HepG2 (cell line): ENCODE measurements around the gene FAM228B. TPM values are rescaled to one million over a fixed set of nuclear protein-coding genes. Genes with fewer than 3 reads are reported as not detected.
A peak's percentile ranks its signal among the peaks of the same experiment; 100 is the strongest.

ENCODE experiments used
- BORCS8-MEF2B ChIP-seq: sonication (generic); formaldehyde crosslinking; IDR thresholded peaks from 2 replicates; pipeline ENCODE4 v1.8.0; 2022; ENCODE audit warnings: mild to moderate bottlenecking, missing genetic modification reagents
- CHCHD3 ChIP-seq: sonication (generic); formaldehyde crosslinking; IDR thresholded peaks from 2 replicates; pipeline ENCODE4 v1.8.0; 2022; ENCODE audit warnings: mild to moderate bottlenecking, missing genetic modification reagents, moderate library complexity
- FOXJ3 ChIP-seq: sonication (generic); formaldehyde crosslinking; IDR thresholded peaks from 2 replicates; pipeline ENCODE4 v1.4.0; 2020; ENCODE audit warnings: missing genetic modification reagents, mild to moderate bottlenecking, borderline replicate concordance
- GLMP ChIP-seq: sonication (generic); formaldehyde crosslinking; IDR thresholded peaks from 2 replicates; pipeline ENCODE4 v1.9.0; 2021; ENCODE audit warnings: missing genetic modification reagents, mild to moderate bottlenecking, borderline replicate concordance
- KLF16 ChIP-seq, 2 experiments: sonication (generic) in 1 of 2; formaldehyde crosslinking in 1 of 2; IDR thresholded peaks; 2 replicates each; pipeline versions ENCODE4 v1.6.1 to v1.8.0; 2016 to 2023; ENCODE audit warnings: missing genetic modification reagents in 2 of 2, missing compliant biosample characterization in 1 of 2
- KMT2A ChIP-seq: sonication (generic); formaldehyde crosslinking; IDR thresholded peaks from 2 replicates; pipeline ENCODE4 v1.4.0; 2020; ENCODE audit warnings: missing genetic modification reagents
- MED1 ChIP-seq: sonication (generic); formaldehyde crosslinking; IDR thresholded peaks from 2 replicates; pipeline ENCODE4 v1.4.0; 2020; ENCODE audit warnings: missing genetic modification reagents
- MED8 ChIP-seq: sonication (generic); formaldehyde crosslinking; IDR thresholded peaks from 2 replicates; pipeline ENCODE4 v1.8.1; 2023; ENCODE audit warnings: mild to moderate bottlenecking, missing genetic modification reagents; ENCODE audit not compliant: insufficient replicate concordance
- MIER3 ChIP-seq: IDR thresholded peaks from 2 replicates; pipeline ENCODE4 v1.6.1; 2016; ENCODE audit warnings: missing compliant biosample characterization, borderline replicate concordance
- NFYB ChIP-seq: sonication (generic); formaldehyde crosslinking; IDR thresholded peaks from 2 replicates; pipeline ENCODE4 v1.4.0; 2020; ENCODE audit warnings: missing genetic modification reagents
- NR1H2 ChIP-seq: sonication (generic); formaldehyde crosslinking; IDR thresholded peaks from 2 replicates; pipeline ENCODE4 v1.8.1; 2022; ENCODE audit warnings: low read depth, missing genetic modification reagents, borderline replicate concordance
- NR2F6 ChIP-seq, 2 experiments: IDR thresholded peaks; 2 replicates each; pipeline ENCODE4 v1.6.1; 2016; ENCODE audit warnings: antibody characterized with exemption in 1 of 2, mild to moderate bottlenecking in 1 of 2
- PCBP1 ChIP-seq: fragments of 200-400 bp; formaldehyde crosslinking; IDR thresholded peaks from 2 replicates; pipeline ENCODE4 v1.6.1; 2017; ENCODE audit warnings: mild to moderate bottlenecking, low read depth, low read length, borderline replicate concordance
- PHB2 ChIP-seq: fragments of 450-650 bp; IDR thresholded peaks from 2 replicates; pipeline ENCODE4 v1.6.1; 2018; ENCODE audit not compliant: partially characterized antibody
- POGZ ChIP-seq: sonication (generic); formaldehyde crosslinking; IDR thresholded peaks from 2 replicates; pipeline ENCODE4 v1.4.0; 2020; ENCODE audit warnings: mild to moderate bottlenecking, missing genetic modification reagents
- REL ChIP-seq: sonication (generic); formaldehyde crosslinking; conservative IDR thresholded peaks from 2 replicates; pipeline ENCODE4 v1.8.0; 2022; ENCODE audit warnings: mild to moderate bottlenecking, missing genetic modification reagents, moderate library complexity
- SRSF4 ChIP-seq: fragments of 200-400 bp; formaldehyde crosslinking; IDR thresholded peaks from one replicate; pipeline ENCODE4 v1.6.1; 2018; ENCODE audit warnings: mild to moderate bottlenecking, low read depth, low read length, moderate library complexity; ENCODE audit not compliant: poor library complexity, severe bottlenecking
- THAP11 ChIP-seq: IDR thresholded peaks from 2 replicates; pipeline ENCODE4 v1.6.1; 2016; ENCODE audit warnings: missing biosample characterization, missing genetic modification reagents
- ZBTB21 ChIP-seq: sonication (generic); formaldehyde crosslinking; IDR thresholded peaks from 2 replicates; pipeline ENCODE4 v1.4.0; 2020; ENCODE audit warnings: missing genetic modification reagents
- ZBTB7B ChIP-seq: sonication (generic); formaldehyde crosslinking; IDR thresholded peaks from 2 replicates; pipeline ENCODE4 v1.4.0; 2020; ENCODE audit warnings: missing genetic modification reagents
- ZFYVE20 ChIP-seq: sonication (generic); formaldehyde crosslinking; IDR thresholded peaks from 2 replicates; pipeline ENCODE4 v1.8.0; 2023; ENCODE audit warnings: low read depth, mild to moderate bottlenecking, moderate library complexity, missing genetic modification reagents, borderline replicate concordance
- ZGPAT ChIP-seq: IDR thresholded peaks from 2 replicates; pipeline ENCODE4 v1.6.1; 2016; ENCODE audit warnings: mild to moderate bottlenecking
- ZNF10 ChIP-seq: sonication (generic); formaldehyde crosslinking; IDR thresholded peaks from 2 replicates; pipeline ENCODE4 v1.4.0; 2020; ENCODE audit warnings: mild to moderate bottlenecking, low read depth, missing genetic modification reagents, borderline replicate concordance
- ZNF205 ChIP-seq: IDR thresholded peaks from 2 replicates; pipeline ENCODE4 v1.6.1; 2018; ENCODE audit warnings: missing biosample characterization, missing genetic modification reagents
- ZNF768 ChIP-seq: sonication (generic); formaldehyde crosslinking; IDR thresholded peaks from 2 replicates; pipeline ENCODE4 v1.4.0; 2020; ENCODE audit warnings: missing genetic modification reagents
- ZNF788 ChIP-seq: sonication (generic); formaldehyde crosslinking; IDR thresholded peaks from 2 replicates; pipeline ENCODE4 v1.5.0; 2020; ENCODE audit warnings: mild to moderate bottlenecking, missing genetic modification reagents, borderline replicate concordance
- ZSCAN20 ChIP-seq: sonication (generic); formaldehyde crosslinking; IDR thresholded peaks from 2 replicates; pipeline ENCODE4 v1.4.0; 2020; ENCODE audit warnings: missing genetic modification reagents, mild to moderate bottlenecking, borderline replicate concordance
- polyA plus RNA-seq, 8 experiments: library from polyadenylated mRNA; depleted of rRNA in 3 of 8; stranded (reverse) in 7 of 8; unstranded in 1 of 8; fragments of >200 nt; fragmentation: Illumina TruSeq in 4 of 8; extraction: Trizol in 4 of 8; gene quantifications; 2 replicates each; pipeline versions ENCODE4 v1.2.1 to v1.2.3, GENCODE V29; 2011 to 2016; ENCODE audit warnings: low read depth in 4 of 8, missing spikeins in 1 of 8, mixed read lengths in 1 of 8; ENCODE audit not compliant: insufficient read depth in 1 of 8
- total RNA-seq, 5 experiments: library from RNA; depleted of rRNA; stranded (reverse); fragments of >200 nt; fragmentation: Illumina TruSeq; extraction: Trizol; gene quantifications; 2 replicates each; pipeline ENCODE4 v1.2.3, GENCODE V29; 2016; ENCODE audit warnings: low read depth in 1 of 5

FAM228B gene
- total and polyA plus RNA-seq, 2 of the 13 experiments (the other 11 are each of a cell fraction or from before 2014, with no cell fraction given): 0.79 to 1.1 TPM

GRCh38 chr2:24164416-24164973 is 41.2 kb downstream of the FAM228B start (continued):
- TF ChIP-seq BORCS8-MEF2B: 0 out of 2 replicates have a peak, but pooled peaks have one; percentile 31
- TF ChIP-seq ZBTB7B: peak; percentile 84
- no peak for TF ChIP-seq PHB2
- TF ChIP-seq POGZ (CRISPR knock-in tag): peak; percentile 40; the same call in 1 of the 2 replicates
- no peak for TF ChIP-seq MED1 (CRISPR knock-in tag)
- no peak for TF ChIP-seq PCBP1
- TF ChIP-seq KLF16 (CRISPR knock-in tag; IDR thresholded peaks at IDR 0.05): 0 out of 4 replicates have a peak, but pooled peaks of 1 of the 2 experiments have one; percentile 45
- 0 out of 2 replicates have a peak, but pooled peaks have one; percentile 19 for TF ChIP-seq ZNF205 (CRISPR knock-in tag)
- 0 out of 2 replicates have a peak, but pooled peaks have one; percentile 42 for TF ChIP-seq ZSCAN20 (CRISPR knock-in tag)
- TF ChIP-seq REL (CRISPR knock-in tag): no peak
- TF ChIP-seq ZGPAT (CRISPR knock-in tag): peak; percentile 50; the same call in 1 of the 2 replicates
- 0 out of 2 replicates have a peak, but pooled peaks have one; percentile 30 for TF ChIP-seq THAP11 (CRISPR knock-in tag)
- no peak for TF ChIP-seq ZBTB21
- TF ChIP-seq FOXJ3 (CRISPR knock-in tag): no peak
- TF ChIP-seq ZNF788: peak; percentile 31; the same call in 1 of the 2 replicates
- no peak for TF ChIP-seq MED8 (CRISPR knock-in tag)
- TF ChIP-seq GLMP (CRISPR knock-in tag): no peak
- no peak for TF ChIP-seq SRSF4
- no peak for TF ChIP-seq NFYB (CRISPR knock-in tag)
- TF ChIP-seq CHCHD3 (CRISPR knock-in tag): no peak
- 0 out of 2 replicates have a peak, but pooled peaks have one; percentile 32 for TF ChIP-seq KMT2A (CRISPR knock-in tag)
- TF ChIP-seq MIER3 (CRISPR knock-in tag): 0 out of 2 replicates have a peak, but pooled peaks have one; percentile 47
- TF ChIP-seq NR1H2 (CRISPR knock-in tag): no peak
- no peak for TF ChIP-seq NR2F6 (IDR thresholded peaks at IDR 0.05)
- 0 out of 2 replicates have a peak, but pooled peaks have one; percentile 19 for TF ChIP-seq NR2F6 (CRISPR knock-in tag; IDR thresholded peaks at IDR 0.05)
- no peak for TF ChIP-seq ZFYVE20 (CRISPR knock-in tag)
- TF ChIP-seq ZNF768 (CRISPR knock-in tag): peak; percentile 28; the same call in 1 of the 2 replicates
- no peak for TF ChIP-seq ZNF10
